GM12801 (cell line): Measurements from ENCODE around the gene NCOA7.

Experiments used
- TF ChIP-seq, protein P1 (sequence below): IDR thresholded peaks from one replicate; pipeline ENCODE4 v1.5.1; 2011; ENCODE audit warnings: control low read depth; ENCODE audit not compliant: insufficient read length; ENCODE audit errors: extremely low read depth

NCOA7 gene

DNA sequence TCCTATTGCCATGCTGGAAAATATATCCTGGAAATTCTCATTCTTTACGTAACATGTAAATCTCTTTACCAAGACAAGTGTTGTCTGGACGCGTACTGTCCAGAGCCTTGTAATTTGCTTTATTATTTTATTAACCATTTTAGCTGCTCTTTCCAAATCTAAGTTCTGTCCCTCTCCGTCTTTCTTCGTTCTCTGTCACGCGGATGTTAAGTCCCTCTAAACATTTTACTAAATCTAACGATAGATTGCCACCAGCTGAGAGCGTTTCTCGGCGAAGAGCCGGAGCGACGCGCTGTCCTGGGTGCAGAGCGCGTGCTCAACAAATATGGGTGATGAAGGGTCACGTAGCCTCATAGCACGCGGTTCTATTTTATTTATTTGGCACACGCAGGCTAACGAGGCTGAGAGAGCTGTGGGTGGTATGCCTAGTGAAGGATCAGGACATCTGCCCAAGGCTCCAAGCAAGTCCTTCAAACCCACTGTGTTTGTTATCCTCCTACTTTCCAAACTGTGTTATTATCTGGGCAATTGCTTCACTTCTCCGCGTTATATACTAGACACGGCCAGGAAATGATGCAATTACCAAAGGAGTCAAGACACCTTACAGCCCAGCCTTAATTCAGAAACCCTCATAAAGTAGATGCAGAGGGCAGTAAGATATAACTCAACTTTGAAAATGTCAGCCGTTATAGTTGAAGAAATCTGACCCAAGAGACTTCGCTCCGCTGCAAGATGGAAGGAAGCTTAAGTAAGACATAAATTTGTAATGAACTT lies 10.0 kb upstream of the NCOA7 start:
- TF ChIP-seq, protein P1, sequence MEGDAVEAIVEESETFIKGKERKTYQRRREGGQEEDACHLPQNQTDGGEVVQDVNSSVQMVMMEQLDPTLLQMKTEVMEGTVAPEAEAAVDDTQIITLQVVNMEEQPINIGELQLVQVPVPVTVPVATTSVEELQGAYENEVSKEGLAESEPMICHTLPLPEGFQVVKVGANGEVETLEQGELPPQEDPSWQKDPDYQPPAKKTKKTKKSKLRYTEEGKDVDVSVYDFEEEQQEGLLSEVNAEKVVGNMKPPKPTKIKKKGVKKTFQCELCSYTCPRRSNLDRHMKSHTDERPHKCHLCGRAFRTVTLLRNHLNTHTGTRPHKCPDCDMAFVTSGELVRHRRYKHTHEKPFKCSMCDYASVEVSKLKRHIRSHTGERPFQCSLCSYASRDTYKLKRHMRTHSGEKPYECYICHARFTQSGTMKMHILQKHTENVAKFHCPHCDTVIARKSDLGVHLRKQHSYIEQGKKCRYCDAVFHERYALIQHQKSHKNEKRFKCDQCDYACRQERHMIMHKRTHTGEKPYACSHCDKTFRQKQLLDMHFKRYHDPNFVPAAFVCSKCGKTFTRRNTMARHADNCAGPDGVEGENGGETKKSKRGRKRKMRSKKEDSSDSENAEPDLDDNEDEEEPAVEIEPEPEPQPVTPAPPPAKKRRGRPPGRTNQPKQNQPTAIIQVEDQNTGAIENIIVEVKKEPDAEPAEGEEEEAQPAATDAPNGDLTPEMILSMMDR = no peak

DNA sequence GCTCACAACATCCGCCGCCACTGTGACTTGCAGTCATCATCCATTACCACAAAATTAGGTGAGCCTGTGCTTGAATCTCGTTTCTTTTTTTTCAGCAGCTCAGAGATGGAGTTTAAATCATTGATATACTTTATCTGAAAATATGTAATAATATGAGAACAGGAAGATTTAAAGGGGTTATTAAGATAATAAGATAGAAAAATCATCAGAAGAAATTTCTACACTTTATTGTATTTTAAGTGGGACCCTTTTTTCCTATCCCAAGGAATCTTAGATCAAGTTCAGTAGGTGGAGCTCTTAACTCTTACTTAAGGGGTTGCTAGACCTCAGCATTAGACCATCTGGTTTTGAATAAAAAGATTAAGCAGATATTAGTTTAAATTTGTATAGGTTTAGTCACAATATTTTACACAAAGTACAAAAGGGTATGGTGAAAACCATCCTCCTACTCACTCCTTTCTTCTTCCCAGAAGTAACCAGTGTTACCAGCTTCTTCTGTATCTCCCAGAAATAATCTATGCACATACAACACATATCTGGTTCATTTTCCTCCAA lies 9.4 kb upstream of the NCOA7 start:
- TF ChIP-seq, protein P1 = no peak

DNA sequence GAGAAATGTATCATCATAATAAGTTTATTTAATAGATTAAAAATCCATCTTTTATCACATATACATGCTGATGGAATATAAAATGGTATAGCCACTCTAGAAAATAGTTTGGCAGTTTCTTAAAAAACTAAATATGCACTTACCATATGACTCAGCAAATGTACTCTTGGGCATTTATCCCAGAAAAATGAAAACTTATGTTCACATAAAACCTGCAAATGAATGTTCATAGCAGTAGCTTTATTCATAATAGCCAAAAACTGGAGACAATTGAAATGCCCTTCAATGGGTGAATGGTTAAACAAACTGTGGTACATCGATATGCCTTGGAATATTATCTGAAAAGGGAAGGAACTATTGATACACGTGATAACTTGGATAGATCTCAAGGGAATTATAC lies 6.4 kb upstream of the NCOA7 start:
- TF ChIP-seq, protein P1 = no peak

DNA sequence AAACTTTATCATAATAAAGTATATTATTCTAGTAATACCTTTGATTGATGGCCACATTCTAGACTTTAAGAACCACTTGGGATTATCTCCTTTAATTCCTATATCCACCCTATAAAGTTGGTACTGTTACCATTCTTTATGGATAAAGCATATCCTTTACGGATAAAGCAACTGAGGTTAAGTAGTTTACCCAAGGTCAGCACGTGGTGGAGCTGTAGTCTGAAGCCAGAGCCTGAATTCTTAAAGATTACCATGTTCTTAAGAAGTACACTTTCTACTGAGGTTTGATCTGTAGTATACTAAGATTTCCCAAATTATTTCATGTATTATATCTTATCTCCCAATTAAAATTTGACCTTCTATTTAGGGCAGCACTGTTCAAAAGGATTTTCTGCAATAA lies 3.0 kb upstream of the NCOA7 start:
- TF ChIP-seq, protein P1 = no peak

DNA sequence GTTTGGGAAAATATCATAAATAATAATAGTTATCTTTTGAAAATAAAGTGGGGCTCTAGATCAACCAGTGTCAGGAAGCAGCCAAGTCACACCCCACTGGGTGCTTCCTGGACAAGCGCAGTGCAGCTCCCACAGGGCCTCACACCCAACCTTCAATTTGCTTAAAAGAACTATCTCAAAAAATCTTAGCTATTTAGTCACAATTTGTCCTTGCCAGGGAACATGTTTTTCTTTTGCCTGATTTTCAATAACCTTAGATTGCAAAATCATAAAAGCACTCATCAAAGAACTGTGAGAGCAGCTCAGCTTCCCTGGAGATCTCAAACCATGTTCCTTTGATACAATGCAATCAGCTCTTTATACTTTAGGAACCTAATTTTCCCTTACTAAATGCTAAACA lies 1.6 kb upstream of the NCOA7 start:
- TF ChIP-seq, protein P1 = no peak

DNA sequence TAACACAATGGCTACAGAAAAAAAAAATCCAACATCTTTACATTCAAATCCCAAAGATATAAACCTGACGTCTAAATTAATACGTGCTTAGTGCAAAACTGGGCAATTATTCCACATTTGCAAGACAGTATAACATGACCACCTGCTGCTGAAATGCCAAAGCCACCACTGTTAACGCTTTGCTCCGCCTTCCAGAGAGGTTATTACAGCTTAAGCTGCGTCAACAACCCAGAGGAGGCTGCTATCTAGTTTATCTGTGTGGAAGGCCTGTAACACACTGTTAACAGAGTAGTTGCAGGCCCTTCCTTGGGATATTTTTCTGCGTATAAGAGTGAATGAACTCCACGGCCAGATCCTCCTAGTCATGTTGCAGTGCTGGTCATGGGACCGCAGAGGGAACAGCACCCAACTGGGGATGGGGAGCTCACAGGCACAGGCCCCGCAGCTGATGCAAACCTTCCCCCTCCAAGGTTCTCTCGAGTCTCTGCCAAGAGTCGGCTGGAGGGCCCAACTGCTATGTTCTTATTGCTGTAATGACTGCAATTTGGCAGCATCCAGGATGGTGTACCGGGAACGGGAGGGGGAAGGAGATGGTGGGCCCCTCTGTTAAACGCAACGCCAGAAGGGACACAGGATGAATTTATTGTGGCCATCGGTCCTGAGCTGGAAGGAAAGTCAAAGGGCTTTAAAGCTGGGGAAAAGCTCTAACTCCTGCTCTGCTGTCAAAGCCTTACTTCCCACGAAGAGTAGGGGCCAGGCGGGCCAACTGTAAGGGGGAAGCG lies 993 bp upstream of the NCOA7 start:
- TF ChIP-seq, protein P1 = no peak

DNA sequence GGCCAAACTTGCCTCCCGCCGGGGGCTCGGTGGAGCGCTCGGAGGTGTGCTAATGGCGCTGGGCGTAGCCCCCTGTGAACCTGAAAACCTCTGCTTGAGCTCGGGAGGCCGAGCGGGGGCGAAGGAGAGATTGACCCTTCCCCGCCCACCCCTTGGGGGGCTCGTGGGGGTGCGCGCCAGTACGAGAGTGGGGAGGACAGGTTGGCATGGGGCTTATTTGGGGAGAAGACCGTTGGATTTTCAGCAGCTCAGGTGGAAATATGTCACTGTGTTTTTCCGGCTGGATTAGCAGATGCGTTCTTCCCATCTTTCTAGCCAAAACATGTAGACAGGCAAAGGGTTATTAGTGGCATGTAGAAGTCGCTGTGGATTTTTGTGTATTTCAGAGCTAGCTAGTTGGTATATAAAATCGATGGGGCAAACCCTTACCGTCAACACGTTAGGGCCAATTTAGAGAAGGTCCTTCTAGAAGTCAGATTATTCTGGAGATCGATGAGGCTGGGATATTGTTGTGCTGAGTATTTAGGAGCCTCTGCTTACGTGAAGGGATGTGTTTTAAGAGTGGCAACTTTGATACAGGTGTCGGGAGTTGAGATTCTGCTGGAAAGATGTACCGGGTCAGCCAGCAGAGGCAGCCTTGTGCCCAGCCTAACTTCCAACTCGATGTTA lies 525 bp downstream of the NCOA7 start:
- TF ChIP-seq, protein P1 = no peak
